Body of pancreas (tissue), 4 donors: ENCODE measurements around the gene MGAT5.

ENCODE experiments used
- CTCF ChIP-seq, 7 experiments: fragments of 450-650 bp in 4 of 7; fragments of 200-600 bp in 3 of 7; sonication (generic) in 3 of 7; IDR thresholded peaks; one replicate each; pipeline ENCODE4 v1.5.1; 2016 to 2019; ENCODE audit warnings: antibody characterized with exemption in 7 of 7
- POLR2A ChIP-seq, 3 donors: fragments of 450-650 bp; IDR thresholded peaks; one replicate each; pipeline ENCODE4 v1.6.1; 2016; ENCODE audit warnings: antibody characterized with exemption in 3 of 3, mild to moderate bottlenecking in 2 of 3

GRCh38 chr2:134312482-134312881 is 58.6 kb downstream of the MGAT5 start:
- TF ChIP-seq CTCF (IDR thresholded peaks at IDR 0.05) = no peak
- no peak for TF ChIP-seq POLR2A (IDR thresholded peaks at IDR 0.05)
